Common myeloid progenitor, CD34-positive (primary cell): ENCODE measurements around the gene NPBWR2.
A peak's percentile ranks its signal among the peaks of the same experiment; 100 is the strongest.

Experiments used
- CTCF ChIA-PET: fragments of 350-600 bp; sonication (Branson Sonifier 250); formaldehyde crosslinking; loops from one replicate; lab custom pipeline; 2021; ENCODE audit warnings: antibody characterized with exemption; lab: Charles Lee
- POLR2A ChIA-PET: fragments of 350-600 bp; sonication (Branson Sonifier 250); formaldehyde crosslinking; loops from one replicate; lab custom pipeline; 2021; ENCODE audit warnings: antibody characterized with exemption; lab: Charles Lee
- DNase-seq, 3 donors: peaks; one replicate each; pipeline versions ENCODE4 v3.0.0 to v3.0.0-alpha.2; 2013
- H3K27ac ChIP-seq, 2 experiments: 1 replicate in 1 of 2; 2 replicates in 1 of 2; pipeline ENCODE4 v1.7.0; 2013; ENCODE audit warnings: inconsistent platforms in 2 of 2, low read length in 2 of 2, mild to moderate bottlenecking in 2 of 2, low read depth in 1 of 2, moderate library complexity in 1 of 2; ENCODE audit not compliant: severe bottlenecking in 2 of 2, insufficient read depth in 1 of 2, poor library complexity in 1 of 2
- H3K27me3 ChIP-seq, 5 experiments: replicated peaks in 2 of 5; 1 replicate in 3 of 5; 2 replicates in 2 of 5; pipeline versions ENCODE4 v1.6.1 to v1.7.0; 2013; ENCODE audit warnings: low read length in 4 of 5, mild to moderate bottlenecking in 2 of 5, moderate library complexity in 2 of 5, inconsistent platforms in 1 of 5; ENCODE audit not compliant: insufficient read depth in 5 of 5, control insufficient read depth in 4 of 5
- H3K36me3 ChIP-seq, 4 experiments: 1 replicate in 2 of 4; 2 replicates in 2 of 4; pipeline versions ENCODE4 v1.6.1 to v1.7.0; 2013; ENCODE audit warnings: low read length in 3 of 4, control low read depth in 1 of 4, mild to moderate bottlenecking in 1 of 4; ENCODE audit not compliant: control insufficient read depth in 4 of 4, insufficient read depth in 4 of 4
- H3K4me1 ChIP-seq, 4 experiments: 1 replicate in 3 of 4; 2 replicates in 1 of 4; pipeline versions ENCODE4 v1.6.1 to v1.7.1; 2013; ENCODE audit warnings: low read length in 3 of 4, mild to moderate bottlenecking in 3 of 4, control low read depth in 1 of 4, inconsistent platforms in 1 of 4, moderate library complexity in 1 of 4; ENCODE audit not compliant: control insufficient read depth in 4 of 4, insufficient read depth in 4 of 4; ENCODE audit errors: control extremely low read depth in 1 of 4
- H3K4me3 ChIP-seq, 7 experiments: 1 replicate in 4 of 7; 2 replicates in 3 of 7; pipeline versions ENCODE4 v1.5.1 to v1.7.0; 2013; ENCODE audit warnings: mild to moderate bottlenecking in 7 of 7, low read length in 6 of 7, moderate library complexity in 6 of 7, inconsistent platforms in 2 of 7, low read depth in 2 of 7, control low read depth in 1 of 7; ENCODE audit not compliant: insufficient read depth in 4 of 7, control insufficient read depth in 1 of 7; ENCODE audit errors: extremely low read depth in 1 of 7
- H3K9me3 ChIP-seq, 5 experiments: 1 replicate in 4 of 5; 2 replicates in 1 of 5; pipeline versions ENCODE4 v1.6.1 to v1.7.1; 2013; ENCODE audit warnings: low read length in 4 of 5, mild to moderate bottlenecking in 2 of 5, inconsistent platforms in 1 of 5, low read depth in 1 of 5, moderate library complexity in 1 of 5; ENCODE audit not compliant: control insufficient read depth in 4 of 5, insufficient read depth in 2 of 5; ENCODE audit errors: control extremely low read depth in 1 of 5
- WGBS: methylation state at CpG from one replicate; pipeline ENCODE4 v1.1.5; 2013; ENCODE audit not compliant: insufficient coverage; 5-methylcytosine and 5-hydroxymethylcytosine counted together

The NPBWR2 gene

DNA sequence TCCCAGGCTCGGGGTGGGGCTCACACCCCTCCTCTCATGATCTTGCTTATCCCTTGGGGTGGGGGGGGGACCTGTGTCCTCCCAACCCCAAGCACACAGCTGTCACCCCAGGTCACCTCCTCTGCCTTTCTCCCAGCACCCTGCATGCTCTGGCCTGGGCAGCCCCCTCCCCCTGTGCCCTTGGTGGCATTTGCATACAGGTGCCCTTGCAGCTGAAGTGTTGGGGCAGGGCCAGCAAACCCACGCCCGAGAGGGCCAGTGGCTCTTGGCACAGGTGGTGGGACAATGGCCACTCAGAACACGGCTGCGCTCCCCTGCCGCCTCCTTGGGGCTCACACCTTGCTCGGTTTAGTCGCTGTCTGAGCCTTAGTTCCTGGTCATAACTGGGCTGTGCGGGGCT lies 45.5 kb upstream of the NPBWR2 start:
- no peaks in the 10 kb centered on the region for H3K27me3 ChIP-seq
- H3K4me1 ChIP-seq = no peaks in the 10 kb centered on the region
- H3K4me3 ChIP-seq = no peak overlapping the region
- DNase-seq = no peak
- H3K9me3 ChIP-seq = peaks cover 0 to 4% (median 0%) of the 10 kb centered on the region in 5 experiments
- H3K27ac ChIP-seq = no peak overlapping the region
- WGBS = 89% methylated on average over 8 of the region's 9 CpGs
- ChIA-PET CTCF (no interaction called here), POLR2A (no interaction called here)
- H3K36me3 ChIP-seq = no peaks in the 10 kb centered on the region

DNA sequence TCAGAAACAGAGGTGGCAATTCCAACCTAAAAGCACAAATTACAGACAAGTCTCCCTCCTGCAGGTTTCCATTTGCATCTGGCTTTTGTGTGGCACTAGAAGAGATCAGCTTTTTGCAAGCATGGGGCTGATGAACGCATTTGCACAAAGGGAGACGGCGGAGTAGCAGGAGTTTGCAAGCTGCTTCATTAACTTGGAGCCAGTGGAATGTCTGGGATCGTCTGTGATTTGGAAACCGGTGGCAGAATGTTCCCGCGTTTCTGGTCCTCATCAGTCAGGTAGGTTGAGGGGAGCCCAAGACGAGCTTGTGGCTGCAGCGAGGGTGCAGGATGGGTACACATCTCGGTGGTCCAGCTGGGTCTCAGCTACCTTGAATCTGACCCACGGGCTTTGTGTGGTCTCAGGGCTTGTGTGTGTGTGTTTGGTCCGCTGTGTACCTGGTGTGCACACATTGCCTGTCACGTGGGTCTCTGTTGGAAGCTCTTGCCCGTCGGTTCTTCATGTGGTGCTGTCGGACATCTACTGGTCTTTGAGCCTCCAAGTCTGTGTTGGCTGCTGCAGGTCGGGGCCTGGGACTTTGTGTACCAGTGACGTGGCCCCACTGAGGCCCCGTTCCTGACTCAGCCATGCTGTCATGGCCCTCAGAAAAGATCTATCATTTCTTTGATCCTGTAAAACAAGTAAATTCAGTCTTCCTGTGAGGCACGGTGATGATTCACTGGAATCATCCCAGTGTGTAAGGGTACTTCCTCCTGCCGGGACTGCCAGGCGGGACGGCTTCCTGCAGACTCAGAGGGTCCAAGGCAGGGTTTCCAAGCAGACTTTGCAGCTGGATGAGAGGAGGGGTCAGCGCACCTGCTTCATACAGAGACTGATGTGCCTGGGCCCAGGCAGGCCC lies 44.5 kb upstream of the NPBWR2 start:
- ChIA-PET POLR2A (interaction anchor here (0.6 kb wide), 1 partner anchor 166 kb away, joined by 5 read pairs; no protein-coding TSS in a partner anchor), CTCF (no interaction called here)
- DNase-seq = no peak
- H3K36me3 ChIP-seq = no peaks in the 10 kb centered on the region
- H3K27ac ChIP-seq = no peak overlapping the region
- no peak overlapping the region for H3K4me3 ChIP-seq
- peaks cover 0 to 4% (median 0%) of the 10 kb centered on the region in 5 experiments for H3K9me3 ChIP-seq
- no peaks in the 10 kb centered on the region for H3K4me1 ChIP-seq
- H3K27me3 ChIP-seq = no peaks in the 10 kb centered on the region
- 90% methylated on average over 22 of the region's 24 CpGs for whole genome bisulfite sequencing

DNA sequence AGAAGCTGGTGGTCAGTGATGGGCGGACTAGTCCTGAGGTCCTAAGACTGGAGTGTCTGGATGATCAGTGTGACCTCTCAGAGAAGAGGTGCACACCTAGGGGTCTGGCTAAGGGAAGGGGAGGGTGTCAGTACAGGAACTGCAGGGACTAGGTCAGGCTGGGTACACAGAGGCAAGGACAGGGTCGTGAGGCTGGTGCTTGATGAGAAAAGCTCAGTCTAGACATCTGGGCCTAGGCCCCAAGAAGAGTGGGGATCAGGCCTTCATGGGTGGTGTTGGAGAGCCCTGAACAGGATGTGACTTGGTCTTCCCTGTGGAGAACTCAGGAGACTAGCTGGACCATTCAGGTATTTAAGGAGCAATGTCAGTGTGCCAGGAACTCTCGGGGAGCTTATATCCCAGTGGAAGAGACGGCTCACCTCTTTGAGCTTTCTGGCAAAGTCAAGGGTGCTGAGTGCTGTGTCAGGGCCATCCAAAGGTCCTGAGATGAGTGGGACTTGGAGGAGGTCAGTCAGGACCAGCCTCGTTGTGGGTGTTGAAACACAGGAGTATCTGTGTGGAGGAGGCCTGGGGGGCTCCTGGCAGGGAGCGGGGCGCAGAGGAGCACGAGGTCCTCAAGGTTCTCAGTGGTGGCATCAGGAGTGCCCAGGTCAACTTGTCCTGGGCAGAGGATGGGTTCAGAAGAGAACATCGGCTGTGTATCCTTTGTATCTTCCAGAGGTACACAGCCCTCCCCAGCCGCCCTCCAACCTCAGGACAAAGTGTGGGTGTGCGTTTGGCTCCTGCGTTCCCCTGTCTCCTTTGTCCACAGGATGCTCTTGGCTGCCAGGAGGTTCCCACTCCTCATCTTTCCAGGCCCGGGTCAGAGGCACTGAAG lies 43.6 kb upstream of the NPBWR2 start:
- DNase-seq = no peak
- no peaks in the 10 kb centered on the region for H3K27me3 ChIP-seq
- POLR2A ChIA-PET = interaction anchor here (0.6 kb wide), 1 partner anchor 166 kb away, joined by 5 read pairs; no protein-coding TSS in a partner anchor
- CTCF ChIA-PET = interaction anchor here (1.5 kb wide), 1 partner anchor 11 kb away, joined by 3 read pairs; no protein-coding TSS in a partner anchor
- no peaks in the 10 kb centered on the region for H3K36me3 ChIP-seq
- H3K4me1 ChIP-seq = no peaks in the 10 kb centered on the region
- no peak overlapping the region for H3K27ac ChIP-seq
- WGBS = 90% methylated on average over 11 of the region's 13 CpGs
- peaks cover 0 to 4% (median 0%) of the 10 kb centered on the region in 5 experiments for H3K9me3 ChIP-seq
- no peak overlapping the region for H3K4me3 ChIP-seq

DNA sequence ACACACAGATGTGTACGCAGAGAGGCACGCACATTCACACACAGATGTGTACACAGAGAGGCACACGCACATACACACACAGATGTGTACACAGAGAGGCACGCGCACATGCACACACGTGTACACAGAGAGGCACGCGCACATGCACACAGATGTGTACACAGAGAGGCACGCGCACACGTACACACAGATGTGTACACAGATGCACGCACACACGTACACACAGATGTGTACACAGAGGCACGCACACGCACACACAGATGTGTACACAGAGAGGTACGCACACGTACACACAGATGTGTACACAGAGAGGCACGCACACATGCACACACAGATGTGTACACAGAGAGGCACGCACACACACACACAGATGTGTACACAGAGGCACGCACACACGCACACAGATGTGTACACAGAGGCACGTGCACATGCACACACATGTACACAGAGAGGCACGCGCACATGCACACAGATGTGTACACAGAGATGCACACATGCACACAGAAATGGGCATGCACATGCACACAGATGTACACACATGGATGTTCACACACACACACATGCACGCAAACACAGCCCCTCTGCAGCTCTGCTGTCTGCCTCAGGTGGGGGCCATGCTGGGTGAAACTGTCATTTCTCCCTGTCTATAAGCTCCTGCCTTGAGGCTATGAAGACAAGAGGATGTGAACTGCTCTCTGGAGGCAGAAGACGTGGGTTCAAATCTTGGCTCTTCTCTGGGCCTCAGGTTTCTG lies 42.6 kb upstream of the NPBWR2 start:
- Histone ChIP-seq H3K27ac (no peak overlapping the region), H3K9me3 (peaks cover 0 to 12% (median 7%) of the 10 kb centered on the region in 5 experiments), H3K36me3 (no peaks in the 10 kb centered on the region), H3K27me3 (no peaks in the 10 kb centered on the region), H3K4me3 (no peak overlapping the region), H3K4me1 (no peaks in the 10 kb centered on the region)
- CTCF ChIA-PET = interaction anchor here (1.5 kb wide), 1 partner anchor 10 kb away, joined by 3 read pairs; no protein-coding TSS in a partner anchor
- POLR2A ChIA-PET = no interaction called here
- WGBS = 94% methylated on average over 20 of the region's 26 CpGs
- peak in 1 of 3 donors; percentile 15 for DNase-seq

DNA sequence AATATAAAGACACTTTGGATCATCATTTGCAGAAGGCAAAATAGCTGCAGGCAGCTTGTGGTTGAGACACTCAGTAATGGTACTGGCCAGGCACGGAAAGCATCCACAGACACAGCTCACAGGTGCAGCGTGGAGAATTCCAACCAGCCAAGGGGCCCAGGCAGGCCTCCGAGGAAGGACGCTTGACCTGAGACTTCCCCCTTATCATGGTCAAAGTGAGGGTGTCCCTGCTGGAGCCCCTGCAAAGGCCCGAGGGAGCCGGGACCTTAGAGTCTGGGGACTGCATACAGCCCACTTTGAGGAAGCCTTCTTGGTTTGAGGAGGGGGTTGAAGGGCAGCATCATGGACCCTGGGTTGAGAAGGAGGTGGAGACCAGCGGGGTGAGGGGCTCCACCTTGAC lies 41.8 kb upstream of the NPBWR2 start:
- Histone ChIP-seq H3K27me3 (no peaks in the 10 kb centered on the region), H3K4me1 (no peaks in the 10 kb centered on the region), H3K9me3 (peaks cover 0 to 15% (median 10%) of the 10 kb centered on the region in 5 experiments), H3K36me3 (no peaks in the 10 kb centered on the region), H3K4me3 (no peak overlapping the region), H3K27ac (no peak overlapping the region)
- DNase-seq = no peak
- WGBS = 86% methylated on average over 6 of the region's 7 CpGs
- POLR2A ChIA-PET = no interaction called here
- CTCF ChIA-PET = no interaction called here

DNA sequence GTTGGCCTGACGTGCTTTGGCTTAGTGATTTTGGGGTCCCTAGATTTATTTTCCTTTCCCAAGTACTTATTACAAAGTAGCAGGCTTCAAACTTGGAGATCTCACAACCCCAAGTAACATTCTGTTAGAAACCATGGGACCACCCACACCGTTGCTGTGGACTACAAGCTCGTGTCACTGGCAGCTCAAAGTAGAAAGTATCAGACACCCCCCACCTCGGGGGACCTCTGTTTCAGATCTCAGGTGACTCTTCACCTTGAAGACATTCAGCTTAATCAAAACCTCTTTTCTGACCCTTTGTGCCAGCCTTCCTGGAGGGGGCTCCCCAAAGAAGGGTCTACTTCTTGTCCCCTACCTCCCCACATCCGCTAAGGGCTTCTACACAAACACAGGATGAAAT lies 41.2 kb upstream of the NPBWR2 start:
- no peak for DNase-seq
- no peaks in the 10 kb centered on the region for H3K36me3 ChIP-seq
- peaks cover 0 to 15% (median 10%) of the 10 kb centered on the region in 5 experiments for H3K9me3 ChIP-seq
- no peaks in the 10 kb centered on the region for H3K27me3 ChIP-seq
- CTCF ChIA-PET = no interaction called here
- POLR2A ChIA-PET = no interaction called here
- no peaks in the 10 kb centered on the region for H3K4me1 ChIP-seq
- 93% methylated on average over 4 of the region's 5 CpGs for WGBS
- H3K27ac ChIP-seq = no peak overlapping the region
- no peak overlapping the region for H3K4me3 ChIP-seq
